ENCODE data around the gene ZNF587B.
"Not testable (repeated sequence)": the region's sequence is repeated elsewhere in the genome, so short reads cannot be mapped to it uniquely, and the experiment has no call there.

DNA sequence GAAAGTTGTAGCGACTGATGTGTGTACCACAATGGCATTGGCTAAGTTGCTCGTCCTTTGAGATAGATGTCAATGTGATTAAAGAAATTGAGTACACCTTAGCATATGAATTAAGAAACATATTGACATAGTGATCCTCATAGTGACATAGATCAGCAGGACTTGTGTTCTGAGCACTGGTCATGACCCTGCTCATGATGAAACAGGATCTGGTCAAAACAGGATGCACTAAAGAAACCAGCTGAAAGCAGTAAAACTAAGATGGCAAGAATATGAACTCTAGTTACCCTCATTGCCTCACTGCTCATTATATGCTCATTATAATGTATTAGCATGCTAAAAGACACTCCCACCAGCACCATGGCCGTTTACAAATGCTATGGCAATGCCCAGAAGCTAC, 17.1 kb downstream of the ZNF587B start:
- TF ChIP-seq, protein P1, sequence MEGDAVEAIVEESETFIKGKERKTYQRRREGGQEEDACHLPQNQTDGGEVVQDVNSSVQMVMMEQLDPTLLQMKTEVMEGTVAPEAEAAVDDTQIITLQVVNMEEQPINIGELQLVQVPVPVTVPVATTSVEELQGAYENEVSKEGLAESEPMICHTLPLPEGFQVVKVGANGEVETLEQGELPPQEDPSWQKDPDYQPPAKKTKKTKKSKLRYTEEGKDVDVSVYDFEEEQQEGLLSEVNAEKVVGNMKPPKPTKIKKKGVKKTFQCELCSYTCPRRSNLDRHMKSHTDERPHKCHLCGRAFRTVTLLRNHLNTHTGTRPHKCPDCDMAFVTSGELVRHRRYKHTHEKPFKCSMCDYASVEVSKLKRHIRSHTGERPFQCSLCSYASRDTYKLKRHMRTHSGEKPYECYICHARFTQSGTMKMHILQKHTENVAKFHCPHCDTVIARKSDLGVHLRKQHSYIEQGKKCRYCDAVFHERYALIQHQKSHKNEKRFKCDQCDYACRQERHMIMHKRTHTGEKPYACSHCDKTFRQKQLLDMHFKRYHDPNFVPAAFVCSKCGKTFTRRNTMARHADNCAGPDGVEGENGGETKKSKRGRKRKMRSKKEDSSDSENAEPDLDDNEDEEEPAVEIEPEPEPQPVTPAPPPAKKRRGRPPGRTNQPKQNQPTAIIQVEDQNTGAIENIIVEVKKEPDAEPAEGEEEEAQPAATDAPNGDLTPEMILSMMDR (IDR thresholded peaks at IDR 0.05; ENCODE audit: low read length) = not testable (repeated sequence)
- TF ChIP-seq EZH2 (IDR thresholded peaks at IDR 0.05; ENCODE audit: borderline replicate concordance, low read length) = not testable (repeated sequence)
